GM12878 (cell line): ENCODE measurements around the gene NGRN. TPM values are rescaled to one million over a fixed set of nuclear protein-coding genes. Genes with fewer than 3 reads are reported as not detected.

Experiments used
- CBFB ChIP-seq: IDR thresholded peaks from 2 replicates; pipeline ENCODE4 v1.6.1; 2016; ENCODE audit warnings: antibody characterized with exemption, low read depth
- CREM ChIP-seq: IDR thresholded peaks from 2 replicates; pipeline ENCODE4 v1.6.1; 2014; ENCODE audit warnings: antibody characterized with exemption, low read depth
- DPF2 ChIP-seq: fragments of 450-650 bp; IDR thresholded peaks from 2 replicates; pipeline ENCODE4 v1.6.1; 2017; ENCODE audit warnings: mild to moderate bottlenecking
- E2F4 ChIP-seq: IDR thresholded peaks from 2 replicates; pipeline ENCODE4 v1.6.1; 2012; ENCODE audit warnings: low read depth, low read length, improper control_type of control experiment
- FOXM1 ChIP-seq: IDR thresholded peaks from 2 replicates; pipeline ENCODE4 v1.6.1; 2012; ENCODE audit warnings: low read depth, mild to moderate bottlenecking, inconsistent platforms, low read length, moderate library complexity
- HCFC1 ChIP-seq: fragments of 150-350 bp; IDR thresholded peaks from 2 replicates; pipeline ENCODE4 v1.6.1; 2014; ENCODE audit warnings: low read length
- IRF4 ChIP-seq: IDR thresholded peaks from 2 replicates; pipeline ENCODE4 v1.6.1; 2011; ENCODE audit warnings: low read depth, low read length
- IRF5 ChIP-seq: fragments of 450-650 bp; IDR thresholded peaks from 2 replicates; pipeline ENCODE4 v1.6.1; 2017; ENCODE audit warnings: borderline replicate concordance
- KDM1A ChIP-seq: fragments of 200-600 bp; sonication (generic); IDR thresholded peaks from 2 replicates; pipeline ENCODE4 v1.6.1; 2016; ENCODE audit warnings: borderline replicate concordance
- PAX5 ChIP-seq: IDR thresholded peaks from 2 replicates; pipeline ENCODE4 v1.6.1; 2011; ENCODE audit warnings: low read depth, low read length, borderline replicate concordance
- PBX3 ChIP-seq: IDR thresholded peaks from 2 replicates; pipeline ENCODE4 v1.6.1; 2011; ENCODE audit warnings: mild to moderate bottlenecking, low read depth, low read length, moderate library complexity; ENCODE audit not compliant: insufficient replicate concordance
- RAD21 ChIP-seq: IDR thresholded peaks from 2 replicates; pipeline ENCODE4 v1.6.1; 2011; ENCODE audit warnings: mild to moderate bottlenecking, low read depth, low read length, moderate library complexity; ENCODE audit not compliant: insufficient read depth
- RAD51 ChIP-seq: fragments of 450-650 bp; IDR thresholded peaks from 2 replicates; pipeline ENCODE4 v1.6.1; 2016; ENCODE audit warnings: moderate library complexity, mild to moderate bottlenecking, inconsistent platforms
- RBBP5 ChIP-seq: fragments of 200-600 bp; sonication (generic); conservative IDR thresholded peaks from 2 replicates; pipeline ENCODE4 v1.6.1; 2016
- RFX5 ChIP-seq: IDR thresholded peaks from 2 replicates; pipeline ENCODE4 v1.6.1; 2011; ENCODE audit warnings: low read depth, low read length, improper control_type of control experiment
- SUZ12 ChIP-seq: fragments of 200-600 bp; sonication (generic); IDR thresholded peaks from one replicate; pipeline ENCODE4 v1.6.1; 2018; ENCODE audit warnings: antibody characterized with exemption, mild to moderate bottlenecking; ENCODE audit not compliant: unreplicated experiment
- TCF12 ChIP-seq: IDR thresholded peaks from 2 replicates; pipeline ENCODE4 v1.6.1; 2011; ENCODE audit warnings: low read depth, mild to moderate bottlenecking, low read length
- TCF7 ChIP-seq: IDR thresholded peaks from 2 replicates; pipeline ENCODE4 v1.6.1; 2014; ENCODE audit warnings: antibody characterized with exemption, borderline replicate concordance
- ZBED1 ChIP-seq: IDR thresholded peaks from 2 replicates; pipeline ENCODE4 v1.6.1; 2016; ENCODE audit warnings: borderline replicate concordance
- ZBTB40 ChIP-seq: fragments of 450-650 bp; IDR thresholded peaks from 2 replicates; pipeline ENCODE4 v1.6.1; 2016; ENCODE audit warnings: mild to moderate bottlenecking, moderate library complexity, borderline replicate concordance
- ZNF622 ChIP-seq: fragments of 450-650 bp; IDR thresholded peaks from 2 replicates; pipeline ENCODE4 v1.6.1; 2017; ENCODE audit warnings: mild to moderate bottlenecking, inconsistent platforms
- polyA plus RNA-seq, 11 experiments: library from polyadenylated mRNA; depleted of rRNA in 4 of 11; unstranded in 6 of 11; stranded (reverse) in 5 of 11; fragments of >200 nt; fragmentation: Nextera tagmentation in 4 of 11; fragmentation: Illumina TruSeq in 1 of 11; extraction: Ambion mirVana in 4 of 11; extraction: Trizol in 1 of 11; gene quantifications; 1 replicate in 1 of 11; 2 replicates in 10 of 11; pipeline versions ENCODE4 v1.2.1 to v1.2.3, GENCODE V29; 2011 to 2016; ENCODE audit warnings: inconsistent platforms in 2 of 11, missing spikeins in 2 of 11, low read depth in 1 of 11
- total RNA-seq, 4 experiments: library from RNA; depleted of rRNA in 3 of 4; stranded (reverse); fragments of >200 nt in 3 of 4; fragmentation: Illumina TruSeq in 1 of 4; extraction: Trizol in 1 of 4; gene quantifications; 2 replicates each; pipeline versions ENCODE4 v1.2.1 to v1.2.3, GENCODE V29; 2013 to 2021
- TF ChIP-seq, protein P1 (sequence below): fragments of 450-650 bp; conservative IDR thresholded peaks from 2 replicates; pipeline ENCODE4 v1.6.1; 2017; ENCODE audit warnings: mild to moderate bottlenecking, moderate library complexity

The NGRN gene
- total and polyA plus RNA-seq, 10 of the 15 experiments (the other 5 are each of a cell fraction or from before 2014, with no cell fraction given) = 5.8 to 31.3 (median 23.2) TPM

- TF ChIP-seq ZBTB40 (no peak; the same call in 1 of the 2 replicates), SUZ12 (no peak), FOXM1 (no peak), ZBED1 (no peak), DPF2 (no peak), KDM1A (no peak), TCF12 (0 out of 2 replicates have a peak, but pooled peaks have one; percentile 36), IRF5 (no peak), TCF7 (no peak), PAX5 (no peak), RAD51 (no peak), CBFB (no peak), RAD21 (no peak), HCFC1 (no peak), RFX5 (no peak), E2F4 (no peak), IRF4 (no peak), ZNF622 (no peak), CREM (no peak; the same call in 1 of the 2 replicates), RBBP5 (no peak), PBX3 (no peak)
- TF ChIP-seq, protein P1, sequence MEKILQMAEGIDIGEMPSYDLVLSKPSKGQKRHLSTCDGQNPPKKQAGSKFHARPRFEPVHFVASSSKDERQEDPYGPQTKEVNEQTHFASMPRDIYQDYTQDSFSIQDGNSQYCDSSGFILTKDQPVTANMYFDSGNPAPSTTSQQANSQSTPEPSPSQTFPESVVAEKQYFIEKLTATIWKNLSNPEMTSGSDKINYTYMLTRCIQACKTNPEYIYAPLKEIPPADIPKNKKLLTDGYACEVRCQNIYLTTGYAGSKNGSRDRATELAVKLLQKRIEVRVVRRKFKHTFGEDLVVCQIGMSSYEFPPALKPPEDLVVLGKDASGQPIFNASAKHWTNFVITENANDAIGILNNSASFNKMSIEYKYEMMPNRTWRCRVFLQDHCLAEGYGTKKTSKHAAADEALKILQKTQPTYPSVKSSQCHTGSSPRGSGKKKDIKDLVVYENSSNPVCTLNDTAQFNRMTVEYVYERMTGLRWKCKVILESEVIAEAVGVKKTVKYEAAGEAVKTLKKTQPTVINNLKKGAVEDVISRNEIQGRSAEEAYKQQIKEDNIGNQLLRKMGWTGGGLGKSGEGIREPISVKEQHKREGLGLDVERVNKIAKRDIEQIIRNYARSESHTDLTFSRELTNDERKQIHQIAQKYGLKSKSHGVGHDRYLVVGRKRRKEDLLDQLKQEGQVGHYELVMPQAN = peak; percentile 45
These were observed 31.1 kb upstream of the NGRN start, which contains the start of gene GDPGP1 (continued) for GRCh38 chr15:90234096-90234988.
